GM12878 (cell line): ENCODE data around the gene JKAMP. TPM values are rescaled to one million over a fixed set of nuclear protein-coding genes. Genes with fewer than 3 reads are reported as not detected.

Source experiments
- ATAC-seq: fragments of 200-7000 bp; cut with Tn5 transposase; 3 replicates; pipeline ENCODE4 v1.9.1; 2020; ENCODE audit warnings: mild to moderate bottlenecking, moderate library complexity
- BruUV-seq: library from RNA; stranded (reverse); fragments of 400-500 nt; replicated peaks from 2 replicates; lab custom pipeline; 2021; lab: Mats Ljungman, UMichigan
- CTCF ChIA-PET: fragments of 300-600 bp; sonication (Branson Sonifier 250); formaldehyde crosslinking; extraction: SDS; loops from one replicate; lab custom pipeline; 2021; ENCODE audit warnings: inconsistent platforms; lab: Yijun Ruan, JAX
- POLR2A ChIA-PET: fragments of 350-600 bp; formaldehyde crosslinking; extraction: SDS; loops from one replicate; lab custom pipeline; 2021; ENCODE audit warnings: inconsistent platforms; lab: Charles Lee
- RAD21 ChIA-PET: fragments of 300-600 bp; sonication (Branson Sonifier 250); formaldehyde crosslinking; loops from one replicate; lab custom pipeline; 2023; ENCODE audit warnings: antibody characterized with exemption; ENCODE audit not compliant: unreplicated experiment; lab: Charles Lee
- SMC1A ChIA-PET: fragments of 300-600 bp; sonication (Branson Sonifier 250); formaldehyde crosslinking; loops from one replicate; lab custom pipeline; 2023; ENCODE audit not compliant: unreplicated experiment, uncharacterized antibody; lab: Charles Lee
- DNase-seq: peaks from one replicate; pipeline ENCODE4 v3.0.0-alpha.2; 2011; ENCODE audit warnings: low read depth, low spot score
- FAIRE-seq: peaks from 3 replicates; lab custom pipeline; 2011; peaks lifted over from hg19 to GRCh38; lab: Jason Lieb, UNC
- H2AFZ ChIP-seq: 2 replicates; pipeline ENCODE4 v1.6.0; 2011; ENCODE audit warnings: low read depth, low read length, control low read depth; ENCODE audit not compliant: control insufficient read depth
- H3K27ac ChIP-seq: 2 replicates; pipeline ENCODE4 v1.5.1; 2011; ENCODE audit warnings: control low read depth; ENCODE audit not compliant: control insufficient read depth, insufficient read depth
- H3K27me3 ChIP-seq, 2 experiments: replicated peaks in 1 of 2; 2 replicates each; pipeline versions ENCODE4 v1.6.0 to v1.6.1; 2011; ENCODE audit warnings: low read length in 1 of 2; ENCODE audit not compliant: control insufficient read depth in 2 of 2, insufficient read depth in 2 of 2
- H3K36me3 ChIP-seq, 2 experiments: 2 replicates each; pipeline ENCODE4 v1.5.1; 2011; ENCODE audit warnings: low read length in 1 of 2; ENCODE audit not compliant: control insufficient read depth in 2 of 2, insufficient read depth in 2 of 2
- H3K4me1 ChIP-seq: 2 replicates; pipeline ENCODE4 v1.6.1; 2011; ENCODE audit warnings: mild to moderate bottlenecking, low read length, moderate library complexity, mixed read lengths; ENCODE audit not compliant: control insufficient read depth, insufficient read depth
- H3K4me2 ChIP-seq: 2 replicates; pipeline ENCODE4 v1.6.0; 2011; ENCODE audit warnings: control low read depth; ENCODE audit not compliant: control insufficient read depth, insufficient read depth
- H3K4me3 ChIP-seq: fragments of 200-600 bp; sonication (generic); 2 replicates; pipeline ENCODE4 v1.5.1; 2016
- H3K79me2 ChIP-seq: 2 replicates; pipeline ENCODE4 v1.6.0; 2011; ENCODE audit warnings: low read length; ENCODE audit not compliant: control insufficient read depth, insufficient read depth
- H3K9ac ChIP-seq: 2 replicates; pipeline ENCODE4 v1.8.0; 2011; ENCODE audit warnings: low read length, control low read depth, mixed read lengths; ENCODE audit not compliant: control insufficient read depth, insufficient read depth
- H3K9me3 ChIP-seq: replicated peaks from 3 replicates; pipeline ENCODE4 v1.5.1; 2011; ENCODE audit warnings: mild to moderate bottlenecking, low read length; ENCODE audit not compliant: control insufficient read depth, insufficient read depth
- H4K20me1 ChIP-seq: 2 replicates; pipeline ENCODE4 v1.6.0; 2011; ENCODE audit not compliant: control insufficient read depth, insufficient read depth
- BMI1 ChIP-seq: fragments of 450-650 bp; IDR thresholded peaks from 2 replicates; pipeline ENCODE4 v1.6.1; 2016; ENCODE audit warnings: mild to moderate bottlenecking, moderate library complexity, borderline replicate concordance
- ETV6 ChIP-seq, 2 experiments: fragments of 450-650 bp in 1 of 2; IDR thresholded peaks in 1 of 2; conservative IDR thresholded peaks in 1 of 2; 2 replicates each; pipeline ENCODE4 v1.6.1; 2014; ENCODE audit warnings: antibody characterized with exemption in 1 of 2, borderline replicate concordance in 1 of 2, low read depth in 1 of 2, mild to moderate bottlenecking in 1 of 2, moderate library complexity in 1 of 2
- MTA2 ChIP-seq: fragments of 450-650 bp; IDR thresholded peaks from 2 replicates; pipeline ENCODE4 v1.6.1; 2016; ENCODE audit warnings: low read depth, mild to moderate bottlenecking, moderate library complexity
- NFYB ChIP-seq: IDR thresholded peaks from 2 replicates; pipeline ENCODE4 v1.6.1; 2011; ENCODE audit warnings: low read depth, mild to moderate bottlenecking, low read length, improper control_type of control experiment, moderate library complexity; ENCODE audit not compliant: insufficient read depth
- NR2C1 ChIP-seq: fragments of 450-650 bp; IDR thresholded peaks from 2 replicates; pipeline ENCODE4 v1.6.1; 2017; ENCODE audit warnings: antibody characterized with exemption, mild to moderate bottlenecking, moderate library complexity
- POLR2AphosphoS5 ChIP-seq: IDR thresholded peaks from 2 replicates; pipeline ENCODE4 v1.6.1; 2011; ENCODE audit warnings: mild to moderate bottlenecking, low read length, inconsistent platforms
- SIN3A ChIP-seq: IDR thresholded peaks from 2 replicates; pipeline ENCODE4 v1.6.1; 2012; ENCODE audit warnings: low read depth, low read length, improper control_type of control experiment
- STAT1 ChIP-seq: fragments of 450-650 bp; conservative IDR thresholded peaks from 2 replicates; pipeline ENCODE4 v1.6.1; 2014; ENCODE audit warnings: antibody characterized with exemption, mild to moderate bottlenecking
- STAT3 ChIP-seq: IDR thresholded peaks from 2 replicates; pipeline ENCODE4 v1.6.1; 2011; ENCODE audit warnings: low read depth, low read length, improper control_type of control experiment
- SUPT20H ChIP-seq: IDR thresholded peaks from 2 replicates; pipeline ENCODE4 v1.6.1; 2011; ENCODE audit warnings: low read depth, mild to moderate bottlenecking, low read length, moderate library complexity, borderline replicate concordance; ENCODE audit not compliant: control insufficient read depth
- ZNF24 ChIP-seq: fragments of 450-650 bp; IDR thresholded peaks from 2 replicates; pipeline ENCODE4 v1.6.1; 2017; ENCODE audit warnings: antibody characterized with exemption, mild to moderate bottlenecking
- WGBS: methylation state at CpG from one replicate; pipeline ENCODE4 v1.1.6; 2016; ENCODE audit warnings: low lambda C conversion rate; ENCODE audit not compliant: insufficient replicate concordance, insufficient coverage; ENCODE audit errors: missing lambda C conversion rate; 5-methylcytosine and 5-hydroxymethylcytosine counted together
- in situ Hi-C: fragments of 300-500 bp; cut with MboI; formaldehyde crosslinking; loops from 9 replicates; pipeline ENCODE4 v1.14.3; 2018; ENCODE audit warnings: mixed read lengths
- intact Hi-C: fragments of 100-400 bp; cut with micrococcal nuclease; formaldehyde crosslinking; loops from one replicate; pipeline ENCODE4 v1.14.2; 2022; ENCODE audit not compliant: unreplicated experiment
- polyA plus RNA-seq, 11 experiments: library from polyadenylated mRNA; depleted of rRNA in 4 of 11; unstranded in 6 of 11; stranded (reverse) in 5 of 11; fragments of >200 nt; fragmentation: Nextera tagmentation in 4 of 11; fragmentation: Illumina TruSeq in 1 of 11; extraction: Ambion mirVana in 4 of 11; extraction: Trizol in 1 of 11; gene quantifications; 1 replicate in 1 of 11; 2 replicates in 10 of 11; pipeline versions ENCODE4 v1.2.1 to v1.2.3, GENCODE V29; 2011 to 2016; ENCODE audit warnings: inconsistent platforms in 2 of 11, missing spikeins in 2 of 11, low read depth in 1 of 11
- total RNA-seq, 4 experiments: library from RNA; depleted of rRNA in 3 of 4; stranded (reverse); fragments of >200 nt in 3 of 4; fragmentation: Illumina TruSeq in 1 of 4; extraction: Trizol in 1 of 4; gene quantifications; 2 replicates each; pipeline versions ENCODE4 v1.2.1 to v1.2.3, GENCODE V29; 2013 to 2021
- TF ChIP-seq, protein P1 (sequence below): fragments of 450-650 bp; IDR thresholded peaks from 2 replicates; pipeline ENCODE4 v1.6.1; 2016; ENCODE audit warnings: mild to moderate bottlenecking, moderate library complexity, borderline replicate concordance
- TF ChIP-seq, protein P2 (sequence below): fragments of 450-650 bp; IDR thresholded peaks from 2 replicates; pipeline ENCODE4 v1.6.1; 2017; ENCODE audit warnings: antibody characterized with exemption, mild to moderate bottlenecking, moderate library complexity

Gene JKAMP
- total and polyA plus RNA-seq, 10 of the 15 experiments (the other 5 are each of a cell fraction or from before 2014, with no cell fraction given), result 18.2 to 129 (median 46.6) TPM

DNA sequence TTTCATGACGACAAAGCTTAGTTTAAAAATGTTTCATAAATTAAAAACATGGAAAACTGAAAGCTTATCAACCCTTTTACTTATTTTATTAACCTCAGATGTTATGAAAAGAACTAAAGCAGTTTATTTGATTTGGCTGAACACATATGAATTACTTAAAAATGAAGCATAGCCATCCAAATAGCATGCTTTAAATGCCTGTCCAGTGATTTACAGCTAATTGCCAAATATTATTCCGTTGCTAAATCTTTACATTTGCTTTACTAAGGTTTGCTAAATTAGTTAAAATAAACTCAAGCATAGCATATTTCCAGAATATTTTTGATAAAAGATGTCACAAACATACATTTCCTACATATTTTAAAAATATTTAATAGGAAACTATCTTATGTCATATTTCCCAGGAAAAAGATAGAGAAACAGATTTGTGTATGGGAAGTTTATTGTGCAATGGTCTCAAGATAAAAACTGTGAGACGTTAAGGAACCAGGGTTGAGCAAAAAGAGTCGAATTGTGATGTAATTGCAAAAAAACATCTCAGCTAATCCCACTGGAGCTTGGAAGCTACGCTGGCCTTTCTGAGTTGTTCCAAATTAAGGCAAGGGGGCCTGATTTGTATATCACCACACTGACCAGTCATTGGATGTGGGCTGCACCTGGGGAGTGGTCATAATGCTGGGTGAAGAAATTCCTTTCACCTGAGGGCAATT lies 44.9 kb upstream of the JKAMP start:
- in situ Hi-C loops (no loop called here), intact Hi-C loops (no loop called here)
- no TSS peak for BruUV-seq
- Histone ChIP-seq H3K4me3 (no peak overlapping the region), H4K20me1 (no peaks in the 10 kb centered on the region), H3K9me3 (no peaks in the 10 kb centered on the region), H3K4me1 (no peaks in the 10 kb centered on the region), H3K9ac (no peak overlapping the region), H3K27me3 (no peaks in the 10 kb centered on the region), H3K79me2 (no peaks in the 10 kb centered on the region), H2AFZ (no peak overlapping the region), H3K4me2 (no peak overlapping the region), H3K27ac (no peak overlapping the region), H3K36me3 (no peaks in the 10 kb centered on the region)
- WGBS, result 73% methylated on average over 5 of the region's 5 CpGs
- ChIA-PET CTCF (interaction anchor here (1.2 to 1.6 kb wide), 4 partner anchors 310 to 338 kb away, joined by 3 to 6 read pairs (median 4); no protein-coding TSS in a partner anchor), RAD21 (interaction anchor here (1.5 kb wide), 1 partner anchor 315 kb away, joined by 3 read pairs; no protein-coding TSS in a partner anchor), POLR2A (no interaction called here), SMC1A (interaction anchor here (0.8 to 3.5 kb wide), 10 partner anchors 10 to 938 kb away, joined by 4 to 18 read pairs (median 5); no protein-coding TSS in a partner anchor)
- TF ChIP-seq STAT1 (no peak), POLR2AphosphoS5 (no peak), ZNF24 (no peak), ETV6 (conservative IDR thresholded peaks at IDR 0.05 in 1 of 2, IDR thresholded peaks at IDR 0.05 in 1 of 2; ENCODE audit: borderline replicate concordance in 1 of 2, low read depth in 1 of 2) (no peak), SIN3A (no peak), NFYB (no peak), STAT3 (no peak), BMI1 (no peak), MTA2 (no peak), SUPT20H (no peak), NR2C1 (no peak)
- TF ChIP-seq, protein P1, sequence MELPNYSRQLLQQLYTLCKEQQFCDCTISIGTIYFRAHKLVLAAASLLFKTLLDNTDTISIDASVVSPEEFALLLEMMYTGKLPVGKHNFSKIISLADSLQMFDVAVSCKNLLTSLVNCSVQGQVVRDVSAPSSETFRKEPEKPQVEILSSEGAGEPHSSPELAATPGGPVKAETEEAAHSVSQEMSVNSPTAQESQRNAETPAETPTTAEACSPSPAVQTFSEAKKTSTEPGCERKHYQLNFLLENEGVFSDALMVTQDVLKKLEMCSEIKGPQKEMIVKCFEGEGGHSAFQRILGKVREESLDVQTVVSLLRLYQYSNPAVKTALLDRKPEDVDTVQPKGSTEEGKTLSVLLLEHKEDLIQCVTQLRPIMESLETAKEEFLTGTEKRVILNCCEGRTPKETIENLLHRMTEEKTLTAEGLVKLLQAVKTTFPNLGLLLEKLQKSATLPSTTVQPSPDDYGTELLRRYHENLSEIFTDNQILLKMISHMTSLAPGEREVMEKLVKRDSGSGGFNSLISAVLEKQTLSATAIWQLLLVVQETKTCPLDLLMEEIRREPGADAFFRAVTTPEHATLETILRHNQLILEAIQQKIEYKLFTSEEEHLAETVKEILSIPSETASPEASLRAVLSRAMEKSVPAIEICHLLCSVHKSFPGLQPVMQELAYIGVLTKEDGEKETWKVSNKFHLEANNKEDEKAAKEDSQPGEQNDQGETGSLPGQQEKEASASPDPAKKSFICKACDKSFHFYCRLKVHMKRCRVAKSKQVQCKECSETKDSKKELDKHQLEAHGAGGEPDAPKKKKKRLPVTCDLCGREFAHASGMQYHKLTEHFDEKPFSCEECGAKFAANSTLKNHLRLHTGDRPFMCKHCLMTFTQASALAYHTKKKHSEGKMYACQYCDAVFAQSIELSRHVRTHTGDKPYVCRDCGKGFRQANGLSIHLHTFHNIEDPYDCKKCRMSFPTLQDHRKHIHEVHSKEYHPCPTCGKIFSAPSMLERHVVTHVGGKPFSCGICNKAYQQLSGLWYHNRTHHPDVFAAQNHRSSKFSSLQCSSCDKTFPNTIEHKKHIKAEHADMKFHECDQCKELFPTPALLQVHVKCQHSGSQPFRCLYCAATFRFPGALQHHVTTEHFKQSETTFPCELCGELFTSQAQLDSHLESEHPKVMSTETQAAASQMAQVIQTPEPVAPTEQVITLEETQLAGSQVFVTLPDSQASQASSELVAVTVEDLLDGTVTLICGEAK, result no peak
- TF ChIP-seq, protein P2, sequence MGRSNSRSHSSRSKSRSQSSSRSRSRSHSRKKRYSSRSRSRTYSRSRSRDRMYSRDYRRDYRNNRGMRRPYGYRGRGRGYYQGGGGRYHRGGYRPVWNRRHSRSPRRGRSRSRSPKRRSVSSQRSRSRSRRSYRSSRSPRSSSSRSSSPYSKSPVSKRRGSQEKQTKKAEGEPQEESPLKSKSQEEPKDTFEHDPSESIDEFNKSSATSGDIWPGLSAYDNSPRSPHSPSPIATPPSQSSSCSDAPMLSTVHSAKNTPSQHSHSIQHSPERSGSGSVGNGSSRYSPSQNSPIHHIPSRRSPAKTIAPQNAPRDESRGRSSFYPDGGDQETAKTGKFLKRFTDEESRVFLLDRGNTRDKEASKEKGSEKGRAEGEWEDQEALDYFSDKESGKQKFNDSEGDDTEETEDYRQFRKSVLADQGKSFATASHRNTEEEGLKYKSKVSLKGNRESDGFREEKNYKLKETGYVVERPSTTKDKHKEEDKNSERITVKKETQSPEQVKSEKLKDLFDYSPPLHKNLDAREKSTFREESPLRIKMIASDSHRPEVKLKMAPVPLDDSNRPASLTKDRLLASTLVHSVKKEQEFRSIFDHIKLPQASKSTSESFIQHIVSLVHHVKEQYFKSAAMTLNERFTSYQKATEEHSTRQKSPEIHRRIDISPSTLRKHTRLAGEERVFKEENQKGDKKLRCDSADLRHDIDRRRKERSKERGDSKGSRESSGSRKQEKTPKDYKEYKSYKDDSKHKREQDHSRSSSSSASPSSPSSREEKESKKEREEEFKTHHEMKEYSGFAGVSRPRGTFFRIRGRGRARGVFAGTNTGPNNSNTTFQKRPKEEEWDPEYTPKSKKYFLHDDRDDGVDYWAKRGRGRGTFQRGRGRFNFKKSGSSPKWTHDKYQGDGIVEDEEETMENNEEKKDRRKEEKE, result no peak
- DNase-seq (no peak), ATAC-seq (no peak), FAIRE-seq (no peak)
